Effector memory CD8-positive, alpha-beta T cell (primary cell): ENCODE results near the gene ACADSB.

ENCODE experiments used
- ATAC-seq: fragments of 150-1000 bp; cut with Tn5 transposase; replicated peaks from 2 replicates; pipeline ENCODE4 v1.10.0; 2021; ENCODE audit warnings: mild to moderate bottlenecking, moderate library complexity
- DNase-seq, 3 experiments: peaks; one replicate each; pipeline ENCODE4 v3.0.0; 2021
- H3K27ac Mint-ChIP-seq, 2 donors: one replicate each; pipeline ENCODE4 v1.8.0; 2022; ENCODE audit warnings: mild to moderate bottlenecking in 2 of 2, mixed read lengths in 2 of 2, moderate library complexity in 2 of 2
- H3K27me3 Mint-ChIP-seq, 2 donors: one replicate each; pipeline ENCODE4 v1.8.0; 2022; ENCODE audit warnings: mixed read lengths in 2 of 2
- H3K36me3 Mint-ChIP-seq: one replicate; pipeline ENCODE4 v1.8.0; 2022; ENCODE audit warnings: mild to moderate bottlenecking, moderate library complexity, mixed read lengths; ENCODE audit not compliant: insufficient read depth
- H3K4me1 Mint-ChIP-seq, 2 donors: one replicate each; pipeline ENCODE4 v1.8.0; 2022; ENCODE audit warnings: low read depth in 2 of 2, mixed read lengths in 2 of 2
- H3K4me3 Mint-ChIP-seq, 2 donors: one replicate each; pipeline ENCODE4 v1.8.0; 2022; ENCODE audit warnings: mild to moderate bottlenecking in 2 of 2, mixed read lengths in 2 of 2, moderate library complexity in 2 of 2
- H3K9me3 Mint-ChIP-seq, 2 donors: one replicate each; pipeline ENCODE4 v1.8.0; 2022; ENCODE audit warnings: mixed read lengths in 2 of 2

The ACADSB gene

GRCh38 chr10:122992031-122992585, 16.7 kb upstream of the ACADSB start:
- H3K27me3 Mint-ChIP-seq = no peaks in the 10 kb centered on the region
- DNase-seq (no peak), ATAC-seq (no peak)
- H3K27ac Mint-ChIP-seq = no peak overlapping the region
- no peaks in the 10 kb centered on the region for H3K9me3 Mint-ChIP-seq
- peaks cover 0 to 4% of the 10 kb centered on the region in 2 donors for H3K4me1 Mint-ChIP-seq
- H3K36me3 Mint-ChIP-seq = peaks cover 66% of the 10 kb centered on the region
- H3K4me3 Mint-ChIP-seq = no peak overlapping the region

- H3K9me3 Mint-ChIP-seq = no peaks in the 10 kb centered on the region
- no peak for ATAC-seq
- no peak overlapping the region for H3K4me3 Mint-ChIP-seq
- H3K27ac Mint-ChIP-seq = peak overlapping the region in 1 of 2 donors; percentile 51
- H3K27me3 Mint-ChIP-seq = no peaks in the 10 kb centered on the region
- no peak for DNase-seq
- peaks cover 4 to 9% of the 10 kb centered on the region in 2 donors for H3K4me1 Mint-ChIP-seq
- H3K36me3 Mint-ChIP-seq = peaks cover 75% of the 10 kb centered on the region
Observed at GRCh38 chr10:122993797-122994336, 14.9 kb upstream of the ACADSB start.

GRCh38 chr10:122995936-122996335, 12.9 kb upstream of the ACADSB start:
- Mint-ChIP-seq H3K4me3 (no peak overlapping the region), H3K4me1 (peaks cover 15 to 27% of the 10 kb centered on the region in 2 donors), H3K9me3 (no peaks in the 10 kb centered on the region), H3K27me3 (no peaks in the 10 kb centered on the region), H3K36me3 (peaks cover 64% of the 10 kb centered on the region), H3K27ac (peak overlapping the region; percentile 10 to 75)
- no peak for DNase-seq
- no peak for ATAC-seq

GRCh38 chr10:122997864-122998263, 10.9 kb upstream of the ACADSB start:
- no peak for DNase-seq
- no peak overlapping the region for H3K27ac Mint-ChIP-seq
- peaks cover 54% of the 10 kb centered on the region for H3K36me3 Mint-ChIP-seq
- no peaks in the 10 kb centered on the region for H3K9me3 Mint-ChIP-seq
- H3K4me3 Mint-ChIP-seq = no peak overlapping the region
- no peak for ATAC-seq
- peaks cover 21 to 35% of the 10 kb centered on the region in 2 donors for H3K4me1 Mint-ChIP-seq
- H3K27me3 Mint-ChIP-seq = no peaks in the 10 kb centered on the region

GRCh38 chr10:122998360-122998917, 10.4 kb upstream of the ACADSB start:
- no peaks in the 10 kb centered on the region for H3K9me3 Mint-ChIP-seq
- no peak overlapping the region for H3K4me3 Mint-ChIP-seq
- ATAC-seq = no peak
- peaks cover 52% of the 10 kb centered on the region for H3K36me3 Mint-ChIP-seq
- no peak for DNase-seq
- H3K27ac Mint-ChIP-seq = peak overlapping the region in 1 of 2 donors; percentile 56
- no peaks in the 10 kb centered on the region for H3K27me3 Mint-ChIP-seq
- peaks cover 21 to 35% of the 10 kb centered on the region in 2 donors for H3K4me1 Mint-ChIP-seq

GRCh38 chr10:122998934-122999333, 9.9 kb upstream of the ACADSB start:
- H3K4me3 Mint-ChIP-seq = no peak overlapping the region
- peaks cover 49% of the 10 kb centered on the region for H3K36me3 Mint-ChIP-seq
- ATAC-seq = no peak
- H3K9me3 Mint-ChIP-seq = no peaks in the 10 kb centered on the region
- H3K4me1 Mint-ChIP-seq = peaks cover 21 to 35% of the 10 kb centered on the region in 2 donors
- H3K27me3 Mint-ChIP-seq = no peaks in the 10 kb centered on the region
- DNase-seq = no peak
- peak overlapping the region in 1 of 2 donors; percentile 56 for H3K27ac Mint-ChIP-seq

GRCh38 chr10:122999347-122999746, 9.5 kb upstream of the ACADSB start:
- peaks cover 46% of the 10 kb centered on the region for H3K36me3 Mint-ChIP-seq

GRCh38 chr10:123000155-123000554, 8.7 kb upstream of the ACADSB start:
- Mint-ChIP-seq H3K4me3 (no peak overlapping the region), H3K4me1 (peaks cover 20 to 35% of the 10 kb centered on the region in 2 donors), H3K27me3 (no peaks in the 10 kb centered on the region), H3K27ac (peak overlapping the region; percentile 33 to 75), H3K36me3 (peaks cover 37% of the 10 kb centered on the region), H3K9me3 (no peaks in the 10 kb centered on the region)
- no peak for ATAC-seq
- DNase-seq = no peak

More at GRCh38 chr10:122999347-122999746, 9.5 kb upstream of the ACADSB start:
- Mint-ChIP-seq H3K4me1 (peaks cover 21 to 35% of the 10 kb centered on the region in 2 donors), H3K9me3 (no peaks in the 10 kb centered on the region), H3K27me3 (no peaks in the 10 kb centered on the region), H3K27ac (peak overlapping the region; percentile 33 to 75), H3K4me3 (peak overlapping the region in 1 of 2 donors; percentile 23)
- ATAC-seq = peak; percentile 55
- DNase-seq = no peak

- Mint-ChIP-seq H3K4me1 (peaks cover 16 to 47% of the 10 kb centered on the region in 2 donors), H3K9me3 (no peaks in the 10 kb centered on the region)
- DNase-seq = no peak
Observed at GRCh38 chr10:123001370-123001769, 7.4 kb upstream of the ACADSB start.

GRCh38 chr10:123004298-123004697, 4.5 kb upstream of the ACADSB start:
- no peaks in the 10 kb centered on the region for H3K9me3 Mint-ChIP-seq
- ATAC-seq (no peak), DNase-seq (no peak)
- no peaks in the 10 kb centered on the region for H3K27me3 Mint-ChIP-seq
- H3K4me1 Mint-ChIP-seq = peaks cover 30 to 56% of the 10 kb centered on the region in 2 donors
- peaks cover 24% of the 10 kb centered on the region for H3K36me3 Mint-ChIP-seq
- H3K27ac Mint-ChIP-seq = no peak overlapping the region
- H3K4me3 Mint-ChIP-seq = no peak overlapping the region

More at GRCh38 chr10:123001370-123001769, 7.4 kb upstream of the ACADSB start:
- ATAC-seq = no peak
- Mint-ChIP-seq H3K27me3 (no peaks in the 10 kb centered on the region), H3K36me3 (peaks cover 25% of the 10 kb centered on the region), H3K4me3 (peak overlapping the region in 1 of 2 donors; percentile 12), H3K27ac (peak overlapping the region; percentile 76 to 89)

GRCh38 chr10:123007558-123008354, 1.1 kb upstream of the ACADSB start:
- peak; percentile 34 for ATAC-seq
- Mint-ChIP-seq H3K36me3 (peaks cover 16% of the 10 kb centered on the region), H3K9me3 (no peaks in the 10 kb centered on the region), H3K27me3 (no peaks in the 10 kb centered on the region), H3K4me1 (peaks cover 23 to 53% of the 10 kb centered on the region in 2 donors), H3K27ac (peak overlapping the region; percentile 99), H3K4me3 (peak overlapping the region; percentile 97 to 98)
- peak; percentile 26 to 35 (median 32) for DNase-seq

- H3K36me3 Mint-ChIP-seq = peaks cover 17% of the 10 kb centered on the region
- DNase-seq = peak in 2 of 3 experiments; percentile 4 to 15
- peak overlapping the region; percentile 99 for H3K27ac Mint-ChIP-seq
- no peak for ATAC-seq
- H3K27me3 Mint-ChIP-seq = no peaks in the 10 kb centered on the region
- H3K4me3 Mint-ChIP-seq = peak overlapping the region; percentile 97 to 98
- H3K9me3 Mint-ChIP-seq = no peaks in the 10 kb centered on the region
- peaks cover 27 to 53% of the 10 kb centered on the region in 2 donors for H3K4me1 Mint-ChIP-seq
Observed at GRCh38 chr10:123009105-123009820, 457 bp downstream of the ACADSB start.

GRCh38 chr10:123011987-123012386, 3.2 kb downstream of the ACADSB start:
- H3K9me3 Mint-ChIP-seq = no peaks in the 10 kb centered on the region
- H3K4me1 Mint-ChIP-seq = peaks cover 27 to 35% of the 10 kb centered on the region in 2 donors
- no peak overlapping the region for H3K4me3 Mint-ChIP-seq
- no peak overlapping the region for H3K27ac Mint-ChIP-seq
- ATAC-seq (no peak), DNase-seq (no peak)
- no peaks in the 10 kb centered on the region for H3K27me3 Mint-ChIP-seq
- peaks cover 17% of the 10 kb centered on the region for H3K36me3 Mint-ChIP-seq
